Glomerular visceral epithelial cell (primary cell): ENCODE measurements around the gene COASY.
"Not testable (repeated sequence)": the region's sequence is repeated elsewhere in the genome, so short reads cannot be mapped to it uniquely, and the experiment has no call there.

Experiments used
- DNase-seq: peaks from one replicate; pipeline ENCODE4 v3.0.0-alpha.2; 2016; ENCODE audit errors: extremely low spot score

Gene COASY

DNA sequence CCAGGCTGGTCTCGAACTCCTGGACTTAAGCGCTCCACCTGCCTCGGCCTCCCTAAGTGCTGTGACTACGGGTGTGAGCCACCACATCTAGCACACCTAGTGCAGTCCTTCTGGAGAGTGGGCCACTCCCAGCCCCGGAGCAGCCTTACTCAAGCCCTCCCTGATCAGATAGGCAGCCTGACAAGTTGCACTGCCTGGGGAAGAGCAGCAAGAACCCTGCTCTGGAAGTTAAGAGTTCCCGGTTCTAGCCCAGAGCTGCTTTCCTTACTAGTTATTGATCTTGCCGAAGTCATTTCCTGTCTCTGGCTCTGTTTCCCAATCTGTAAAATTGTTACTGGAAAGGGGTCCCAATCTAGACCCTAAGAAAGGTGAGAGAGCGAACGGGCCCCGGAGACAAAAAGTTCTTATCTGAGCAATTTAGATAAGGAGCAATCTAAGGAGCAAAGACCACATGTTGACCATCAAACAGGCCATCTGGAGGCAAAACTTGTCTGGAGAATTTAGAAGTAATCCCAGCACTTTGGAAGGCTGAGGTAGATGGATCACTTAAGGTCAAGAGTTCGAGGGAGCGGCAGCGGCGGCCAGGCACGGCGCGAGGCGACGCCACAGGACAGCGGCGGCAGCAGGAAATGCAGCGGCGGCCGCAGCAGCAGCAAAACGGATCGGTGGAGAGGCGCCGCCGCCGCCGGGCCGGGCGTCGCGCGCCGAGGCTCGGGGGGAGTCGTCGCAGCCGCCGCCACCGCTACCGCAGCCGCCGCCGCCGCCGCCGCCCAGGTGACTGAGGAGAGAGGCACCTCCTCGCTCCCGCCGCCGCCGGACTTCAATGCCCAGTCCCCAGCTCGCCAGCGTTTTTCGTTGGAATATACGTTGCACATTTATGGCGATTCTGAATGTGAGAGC is 30.2 kb upstream of the COASY start:
- peak; percentile 60 for DNase-seq

DNA sequence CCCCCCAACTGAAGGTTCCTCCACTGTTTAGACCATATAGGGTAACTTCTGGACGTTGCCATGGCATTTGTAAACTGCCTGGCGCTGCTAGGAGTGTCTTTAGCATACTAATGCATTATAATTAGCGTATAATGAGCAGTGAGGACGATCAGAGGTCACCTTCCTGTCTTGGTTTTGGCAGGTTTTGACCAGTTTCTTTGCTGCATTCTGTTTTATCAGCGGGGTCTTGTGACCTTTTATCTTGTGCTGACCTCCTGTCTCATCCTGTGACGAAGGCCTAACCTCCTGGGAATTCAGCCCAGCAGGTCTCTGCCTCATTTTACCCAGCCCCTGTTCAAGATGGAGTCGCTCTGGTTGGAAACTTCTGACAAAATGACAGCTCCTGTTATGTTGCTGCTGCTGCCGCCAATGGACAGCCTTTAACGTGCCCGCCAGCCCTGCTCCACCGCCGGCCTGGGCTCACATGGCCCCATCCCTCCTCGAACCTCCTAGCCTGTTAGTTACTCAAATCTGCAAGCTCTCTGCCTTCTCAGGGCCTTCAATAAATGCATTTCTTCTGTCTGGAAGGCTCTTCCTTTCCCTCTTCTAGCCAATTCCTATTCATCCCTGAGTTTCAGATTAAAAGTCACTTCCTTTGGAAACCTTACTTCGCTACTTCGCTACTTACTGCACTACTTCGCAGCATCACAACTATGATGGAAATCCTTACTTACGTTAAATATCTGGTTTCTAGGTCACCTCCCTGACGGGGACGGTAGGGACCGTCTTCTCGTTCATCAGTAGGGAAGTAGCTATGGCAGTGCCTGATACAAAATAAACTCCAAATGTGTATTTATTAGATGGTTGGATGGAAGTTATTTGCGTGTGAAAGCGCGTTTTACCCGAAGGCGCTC is 26.5 kb upstream of the COASY start:
- no peak for DNase-seq

GRCh38 chr17:42536048-42536371 is 25.9 kb upstream of the COASY start, which contains the start of gene NAGLU:
NAGLU (plus strand) TSS chr17:42536241; CDS start chr17:42536273, 32 bp downstream.
- peak; percentile 86 for DNase-seq

DNA sequence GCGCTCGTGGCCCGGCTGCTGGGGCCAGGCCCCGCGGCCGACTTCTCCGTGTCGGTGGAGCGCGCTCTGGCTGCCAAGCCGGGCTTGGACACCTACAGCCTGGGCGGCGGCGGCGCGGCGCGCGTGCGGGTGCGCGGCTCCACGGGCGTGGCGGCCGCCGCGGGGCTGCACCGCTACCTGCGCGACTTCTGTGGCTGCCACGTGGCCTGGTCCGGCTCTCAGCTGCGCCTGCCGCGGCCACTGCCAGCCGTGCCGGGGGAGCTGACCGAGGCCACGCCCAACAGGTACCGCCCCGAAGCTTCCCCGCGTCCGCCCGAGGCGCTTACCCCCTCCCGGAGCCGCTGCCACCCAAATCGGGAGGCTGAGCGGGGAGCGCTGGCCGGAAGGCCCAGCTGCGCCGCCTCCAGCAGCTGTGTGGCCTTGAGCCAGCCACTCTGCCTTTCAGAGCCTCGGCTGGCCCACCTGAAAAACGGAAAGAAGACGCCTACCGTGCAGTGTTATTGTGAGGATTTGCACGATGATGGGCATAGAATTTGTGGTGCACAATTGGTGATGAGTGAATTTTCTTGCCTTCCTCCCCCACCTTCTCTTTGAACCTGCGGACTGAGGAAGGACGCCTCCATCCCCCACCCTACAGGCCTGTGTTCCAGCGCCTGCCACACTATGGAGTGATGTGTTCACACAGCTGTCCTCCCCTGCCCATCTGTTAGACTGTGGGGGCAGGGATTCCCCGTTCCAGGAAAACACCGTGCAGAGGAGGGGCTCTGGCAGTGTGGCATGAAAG is 25.4 kb upstream of the COASY start:
- peak; percentile 88 for DNase-seq

GRCh38 chr17:42537156-42537805 is 24.7 kb upstream of the COASY start:
- DNase-seq: no peak

GRCh38 chr17:42537826-42538451 is 24.0 kb upstream of the COASY start:
- DNase-seq: no peak

DNA sequence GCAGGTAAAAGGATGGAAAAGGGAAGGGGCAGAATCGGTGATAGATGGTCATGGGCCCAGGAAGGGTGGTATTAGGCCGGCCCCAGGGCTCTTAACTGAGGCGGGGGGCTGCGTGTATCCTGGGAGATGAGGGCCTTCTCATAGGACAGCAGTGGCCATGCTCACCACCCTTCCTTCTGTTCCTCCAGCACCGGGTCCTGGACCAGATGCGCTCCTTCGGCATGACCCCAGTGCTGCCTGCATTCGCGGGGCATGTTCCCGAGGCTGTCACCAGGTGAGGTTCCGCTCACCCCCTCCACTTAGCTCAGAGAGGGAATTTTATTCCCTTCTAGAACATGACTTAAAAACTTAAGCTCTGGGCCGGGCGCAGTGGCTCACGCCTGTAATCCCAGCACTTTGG is 23.5 kb upstream of the COASY start:
- no peak for DNase-seq

DNA sequence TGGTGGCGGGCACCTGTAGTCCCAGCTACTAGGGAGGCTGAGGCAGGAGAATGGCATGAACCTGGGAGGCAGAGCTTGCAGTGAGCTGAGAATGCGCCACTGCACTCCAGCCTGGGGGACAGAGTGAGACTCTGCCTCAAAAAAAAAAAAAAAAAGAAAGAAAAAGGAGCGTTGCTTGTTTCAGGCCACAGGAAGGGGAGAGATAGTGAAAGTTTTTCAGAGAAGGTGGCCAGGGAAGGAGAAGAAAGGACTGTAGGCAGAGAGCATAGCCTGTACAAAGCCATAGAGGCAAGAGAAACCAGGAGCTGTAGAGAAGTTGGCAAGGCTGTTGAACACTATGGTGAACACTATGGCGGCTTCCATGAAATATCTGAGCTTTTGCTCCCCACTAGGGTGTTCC is 21.4 kb upstream of the COASY start:
- not testable (repeated sequence) for DNase-seq

DNA sequence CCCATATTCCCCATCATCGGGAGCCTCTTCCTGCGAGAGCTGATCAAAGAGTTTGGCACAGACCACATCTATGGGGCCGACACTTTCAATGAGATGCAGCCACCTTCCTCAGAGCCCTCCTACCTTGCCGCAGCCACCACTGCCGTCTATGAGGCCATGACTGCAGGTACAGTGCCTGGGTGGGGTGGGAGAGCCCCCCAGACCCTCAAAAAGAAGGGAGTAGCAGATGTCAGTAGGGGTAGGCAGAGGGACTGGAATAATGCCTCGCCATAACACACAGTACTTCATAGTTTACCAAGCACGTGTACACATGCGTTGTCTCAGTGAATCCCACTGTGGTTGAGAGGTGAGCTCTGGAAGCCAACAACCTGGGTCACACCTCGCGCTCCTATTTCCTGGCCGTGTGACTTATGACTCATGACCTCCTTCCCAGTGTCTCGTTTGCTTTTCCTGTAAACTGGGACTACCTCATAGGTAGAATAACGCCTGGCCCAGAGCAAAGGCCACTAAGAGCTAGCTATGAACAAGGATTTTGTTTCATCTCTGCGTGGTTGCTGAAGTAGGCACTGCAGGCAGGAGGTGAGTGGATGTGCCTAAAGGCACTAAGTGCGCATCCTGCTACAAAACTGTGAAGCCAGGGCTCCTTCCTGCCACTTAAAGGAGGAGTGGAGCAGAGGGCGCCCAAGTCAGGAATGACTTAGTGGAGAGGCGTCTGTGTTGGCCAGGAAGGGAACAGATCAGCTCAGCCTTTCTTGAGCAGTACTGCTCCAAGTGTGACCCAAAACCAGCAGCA is 20.7 kb upstream of the COASY start:
- no peak for DNase-seq

GRCh38 chr17:42543190-42544079 is 18.5 kb upstream of the COASY start:
- DNase-seq: no peak

DNA sequence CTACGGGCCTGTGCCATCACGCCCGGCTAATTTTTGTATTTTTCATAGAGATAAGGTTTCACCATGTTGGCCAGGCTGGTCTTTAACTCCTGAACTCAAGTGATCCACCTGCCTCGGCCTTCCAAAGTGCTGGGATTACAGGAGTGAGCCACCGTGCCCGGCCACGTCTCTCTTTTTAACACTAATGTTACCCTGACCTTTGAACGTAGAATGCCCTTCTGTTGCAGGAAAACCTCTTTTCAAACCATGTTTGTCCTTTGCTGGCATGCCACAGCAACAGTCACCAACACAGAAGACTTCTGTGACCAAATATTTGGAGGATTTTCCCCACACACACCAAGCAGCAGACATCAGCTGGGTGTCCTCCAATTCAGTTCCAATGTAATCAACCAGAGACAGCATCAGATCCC is 17.1 kb upstream of the COASY start:
- no peak for DNase-seq

DNA sequence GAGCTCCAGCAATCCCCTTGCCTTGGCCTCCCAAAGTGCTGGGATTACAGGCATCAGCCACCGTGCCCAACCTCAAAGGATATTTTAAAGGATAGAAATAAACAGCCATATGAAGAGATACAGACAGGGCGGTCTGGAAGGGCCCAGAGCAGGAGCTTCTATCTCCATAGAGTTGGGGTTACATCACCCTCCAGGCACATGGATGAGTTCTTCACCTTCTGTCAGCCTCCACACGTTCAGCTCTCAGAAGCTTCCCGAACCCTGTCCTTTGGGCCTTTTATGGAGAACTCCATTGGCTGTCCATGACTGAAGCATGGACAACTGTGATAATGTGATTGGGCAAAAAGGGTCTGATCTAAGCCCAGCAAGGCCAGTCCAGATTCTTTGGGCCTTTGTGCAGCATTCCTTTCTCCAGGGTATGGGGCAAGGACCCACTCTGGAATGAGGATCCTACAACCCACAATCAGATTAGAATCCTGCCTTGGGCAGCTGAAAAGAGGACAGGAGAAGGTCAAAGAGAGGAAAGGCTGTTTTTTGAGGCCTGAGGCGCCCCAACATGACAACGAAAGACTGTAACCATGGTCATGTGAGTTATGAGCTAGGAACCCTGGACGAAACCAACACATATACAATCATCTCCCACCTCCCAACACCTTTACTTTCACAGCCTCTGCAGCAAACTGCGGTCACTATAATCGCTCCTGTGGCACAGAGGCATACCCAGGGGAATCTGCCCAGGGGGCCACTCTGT is 16.0 kb upstream of the COASY start:
- DNase-seq: not testable (repeated sequence)

DNA sequence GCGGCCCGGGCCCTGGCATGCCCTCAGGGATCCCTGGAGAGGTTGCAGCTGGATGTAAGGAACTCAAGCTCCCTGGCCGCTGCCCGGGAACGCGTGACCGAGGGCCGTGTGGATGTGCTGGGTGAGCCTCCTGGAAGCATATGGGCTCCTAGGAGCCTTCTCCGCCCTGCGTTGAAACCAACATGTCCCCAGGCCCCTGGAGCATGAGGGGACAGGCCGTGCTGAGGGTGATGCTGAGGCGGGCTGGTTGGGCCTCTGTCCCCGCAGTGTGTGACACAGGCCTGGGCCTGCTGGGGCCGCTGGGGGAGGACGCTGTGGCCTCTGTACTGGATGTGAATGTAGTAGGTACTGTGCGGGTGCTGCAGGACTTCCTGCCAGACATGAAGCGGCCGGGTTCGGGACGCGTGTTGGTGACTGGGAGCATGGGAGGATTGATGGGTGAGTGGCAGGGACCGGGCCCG is 14.9 kb upstream of the COASY start:
- DNase-seq: no peak

- no peak for DNase-seq
Observed at GRCh38 chr17:42547698-42548069, 14.3 kb upstream of the COASY start.

GRCh38 chr17:42548070-42548837 is 13.7 kb upstream of the COASY start:
- no peak for DNase-seq

DNA sequence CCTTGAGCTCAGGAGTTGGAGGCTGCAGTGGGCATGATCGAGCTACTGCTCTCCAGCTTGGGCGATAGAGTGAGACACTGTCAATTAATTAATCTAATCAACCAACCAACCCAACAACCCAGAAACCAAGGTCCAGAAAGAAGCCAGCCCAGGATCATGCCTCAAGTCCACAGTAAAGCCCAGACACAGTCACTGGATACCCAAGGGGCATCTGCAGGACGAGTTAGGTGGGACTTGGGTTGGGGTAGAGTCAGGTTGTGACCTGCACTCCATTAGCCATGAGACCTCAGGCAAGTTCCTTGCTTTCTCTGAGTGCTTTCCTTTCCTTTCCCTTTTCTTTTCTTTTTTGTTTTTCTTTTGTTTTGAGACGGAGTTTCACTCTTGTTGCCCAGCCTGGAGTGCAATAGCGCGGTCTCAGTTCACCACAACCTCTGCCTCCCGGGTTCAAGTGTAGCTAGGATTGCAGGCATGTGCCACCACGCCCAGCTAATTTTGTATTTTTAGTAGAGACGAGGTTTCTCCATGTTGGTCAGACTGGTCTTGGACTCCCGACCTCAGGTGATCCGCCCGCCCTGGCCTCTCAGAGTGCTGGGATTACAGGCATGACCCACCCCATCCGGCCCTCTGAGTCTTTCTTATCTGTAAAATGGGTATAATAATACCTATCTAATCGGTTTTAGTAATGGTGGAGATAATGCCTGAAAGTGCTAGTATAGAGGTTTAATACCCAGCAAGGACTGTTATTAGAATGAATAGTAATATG is 12.8 kb upstream of the COASY start:
- no peak for DNase-seq

GRCh38 chr17:42552736-42553135 is 9.2 kb upstream of the COASY start, which contains the start of gene HSD17B1:
HSD17B1 (plus strand) TSS chr17:42552923; CDS start chr17:42552934, 11 bp downstream.
- not testable (repeated sequence) for DNase-seq
